ENCODE measurements around the gene TPSAB1.
"Not testable (repeated sequence)": the region's sequence is repeated elsewhere in the genome, so short reads cannot be mapped to it uniquely, and the experiment has no call there.

TPSAB1 gene

GRCh38 chr16:1225051-1225451 is 15.5 kb upstream of the TPSAB1 start, which contains the start of gene TPSG1:
TSS of gene TPSG1 (minus strand) at chr16:1225268. CDS start at chr16:1225252, 16 bp downstream.
- DNase-seq: no peak

- DNase-seq: peak; percentile 30
Measured at GRCh38 chr16:1225728-1226311, 14.7 kb upstream of the TPSAB1 start.

- DNase-seq: not testable (repeated sequence)
Measured at GRCh38 chr16:1226692-1227091, 13.8 kb upstream of the TPSAB1 start.

GRCh38 chr16:1228227-1228626 is 12.3 kb upstream of the TPSAB1 start:
- DNase-seq: not testable (repeated sequence)

GRCh38 chr16:1229476-1229875 is 11.0 kb upstream of the TPSAB1 start:
- DNase-seq: not testable (repeated sequence)

GRCh38 chr16:1230084-1230470 is 10.4 kb upstream of the TPSAB1 start, which contains the start of gene TPSB2:
TSS of gene TPSB2 (minus strand) at chr16:1230184. CDS start at chr16:1229951, 233 bp downstream.
- not testable (repeated sequence) for DNase-seq

- not testable (repeated sequence) for DNase-seq
Measured at GRCh38 chr16:1230471-1231212, 9.9 kb upstream of the TPSAB1 start.

GRCh38 chr16:1231301-1231700 is 9.2 kb upstream of the TPSAB1 start:
- not testable (repeated sequence) for DNase-seq

- not testable (repeated sequence) for DNase-seq
Measured at GRCh38 chr16:1232049-1232748, 8.3 kb upstream of the TPSAB1 start.

GRCh38 chr16:1236659-1237058 is 3.8 kb upstream of the TPSAB1 start:
- DNase-seq: not testable (repeated sequence)

GRCh38 chr16:1237990-1238389 is 2.5 kb upstream of the TPSAB1 start:
- DNase-seq: no peak

- DNase-seq: not testable (repeated sequence)
Measured at GRCh38 chr16:1238909-1239308, 1.6 kb upstream of the TPSAB1 start.

- DNase-seq: not testable (repeated sequence)
Measured at GRCh38 chr16:1239575-1239974, 930 bp upstream of the TPSAB1 start.

GRCh38 chr16:1241081-1241480 is 576 bp downstream of the TPSAB1 start:
- not testable (repeated sequence) for DNase-seq

- not testable (repeated sequence) for DNase-seq
Measured at GRCh38 chr16:1243363-1243762, 2.9 kb downstream of the TPSAB1 start.

GRCh38 chr16:1243907-1244850 is 3.7 kb downstream of the TPSAB1 start:
- not testable (repeated sequence) for DNase-seq

GRCh38 chr16:1244881-1245280 is 4.4 kb downstream of the TPSAB1 start:
- DNase-seq: peak; percentile 97

GRCh38 chr16:1245452-1246020 is 5.0 kb downstream of the TPSAB1 start:
- DNase-seq: peak; percentile 72

- DNase-seq: not testable (repeated sequence)
Measured at GRCh38 chr16:1247903-1248537, 7.5 kb downstream of the TPSAB1 start.

- not testable (repeated sequence) for DNase-seq
Measured at GRCh38 chr16:1249031-1249755, 8.7 kb downstream of the TPSAB1 start.

Data from hematopoietic multipotent progenitor cell treated with erythropoietin and hydrocortisone succinate and interleukin-3 and kit ligand, for 4 days (in vitro differentiated cells).